C4-2B (cell line): ENCODE results near the gene TET1.

ENCODE experiments used
- CTCF ChIP-seq: fragments of 450-650 bp; conservative IDR thresholded peaks from 2 replicates; pipeline ENCODE4 v1.5.1; 2017; ENCODE audit warnings: mild to moderate bottlenecking
- ZFX ChIP-seq: fragments of 450-650 bp; IDR thresholded peaks from 2 replicates; pipeline ENCODE4 v1.6.1; 2017

- no peak for TF ChIP-seq CTCF
- TF ChIP-seq ZFX: no peak
Measured at GRCh38 chr10:68666280-68666760, 106.2 kb downstream of the TET1 start.
